K562 (cell line): Measurements from ENCODE around the gene ITK.

Source experiments
- JUNB ChIP-seq: fragments of 450-650 bp; formaldehyde crosslinking; conservative IDR thresholded peaks from 2 replicates; pipeline ENCODE4 v1.4.0; 2020; ENCODE audit warnings: mild to moderate bottlenecking
- PHB ChIP-seq: fragments of 250-450 bp; sonication (Bioruptor Pico); IDR thresholded peaks from 2 replicates; pipeline ENCODE4 v1.5.0; 2021
- RAD51 ChIP-seq: fragments of 450-650 bp; IDR thresholded peaks from 2 replicates; pipeline ENCODE4 v1.7.1; 2016; ENCODE audit warnings: low read depth, mild to moderate bottlenecking, borderline replicate concordance
- ZNF23 ChIP-seq: fragments of 250-450 bp; sonication (Bioruptor Pico); IDR thresholded peaks from 2 replicates; pipeline ENCODE4 v1.4.0; 2020; ENCODE audit warnings: mild to moderate bottlenecking
- ZNF3 ChIP-seq: fragments of 250-450 bp; sonication (Bioruptor Pico); IDR thresholded peaks from 2 replicates; pipeline ENCODE4 v1.5.0; 2021; ENCODE audit warnings: mild to moderate bottlenecking, moderate library complexity
- ZNF699 ChIP-seq: fragments of 250-450 bp; sonication (Bioruptor Pico); IDR thresholded peaks from 2 replicates; pipeline ENCODE4 v1.8.0; 2021; ENCODE audit warnings: mild to moderate bottlenecking, moderate library complexity; ENCODE audit not compliant: insufficient replicate concordance
- TF ChIP-seq, protein P1 (sequence below): fragments of 250-450 bp; sonication (Bioruptor Pico); IDR thresholded peaks from 2 replicates; pipeline ENCODE4 v1.5.0; 2021; ENCODE audit warnings: mild to moderate bottlenecking, moderate library complexity

DNA sequence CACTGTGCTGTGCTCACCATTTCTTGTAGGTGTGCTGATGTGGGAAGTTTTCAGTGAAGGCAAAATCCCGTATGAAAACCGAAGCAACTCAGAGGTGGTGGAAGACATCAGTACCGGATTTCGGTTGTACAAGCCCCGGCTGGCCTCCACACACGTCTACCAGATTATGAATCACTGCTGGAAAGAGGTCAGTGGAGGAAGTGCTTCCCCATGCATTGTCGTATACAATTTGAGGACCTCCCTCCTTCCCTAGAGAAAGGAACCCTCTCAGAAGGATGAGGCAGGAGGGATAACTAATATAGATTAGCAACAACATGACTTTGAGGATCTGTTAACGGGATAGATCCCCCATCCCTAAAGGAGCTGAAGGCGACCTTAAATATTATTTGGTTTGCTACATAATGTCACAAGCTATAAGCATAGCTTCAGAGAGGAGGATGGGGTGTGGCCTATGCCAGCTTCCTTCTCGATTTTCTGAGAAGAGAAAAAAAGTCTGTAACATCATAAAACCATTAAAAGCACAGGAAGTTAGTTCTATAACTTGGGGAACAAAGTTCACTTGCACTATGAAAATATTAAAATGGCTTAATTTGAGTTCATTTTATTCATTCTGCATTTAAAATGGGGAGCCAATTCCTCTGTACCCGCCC is 68.3 kb downstream of the ITK start:
- TF ChIP-seq ZNF699 (CRISPR knock-in tag), result no peak
- TF ChIP-seq RAD51, result no peak
- TF ChIP-seq, protein P1, sequence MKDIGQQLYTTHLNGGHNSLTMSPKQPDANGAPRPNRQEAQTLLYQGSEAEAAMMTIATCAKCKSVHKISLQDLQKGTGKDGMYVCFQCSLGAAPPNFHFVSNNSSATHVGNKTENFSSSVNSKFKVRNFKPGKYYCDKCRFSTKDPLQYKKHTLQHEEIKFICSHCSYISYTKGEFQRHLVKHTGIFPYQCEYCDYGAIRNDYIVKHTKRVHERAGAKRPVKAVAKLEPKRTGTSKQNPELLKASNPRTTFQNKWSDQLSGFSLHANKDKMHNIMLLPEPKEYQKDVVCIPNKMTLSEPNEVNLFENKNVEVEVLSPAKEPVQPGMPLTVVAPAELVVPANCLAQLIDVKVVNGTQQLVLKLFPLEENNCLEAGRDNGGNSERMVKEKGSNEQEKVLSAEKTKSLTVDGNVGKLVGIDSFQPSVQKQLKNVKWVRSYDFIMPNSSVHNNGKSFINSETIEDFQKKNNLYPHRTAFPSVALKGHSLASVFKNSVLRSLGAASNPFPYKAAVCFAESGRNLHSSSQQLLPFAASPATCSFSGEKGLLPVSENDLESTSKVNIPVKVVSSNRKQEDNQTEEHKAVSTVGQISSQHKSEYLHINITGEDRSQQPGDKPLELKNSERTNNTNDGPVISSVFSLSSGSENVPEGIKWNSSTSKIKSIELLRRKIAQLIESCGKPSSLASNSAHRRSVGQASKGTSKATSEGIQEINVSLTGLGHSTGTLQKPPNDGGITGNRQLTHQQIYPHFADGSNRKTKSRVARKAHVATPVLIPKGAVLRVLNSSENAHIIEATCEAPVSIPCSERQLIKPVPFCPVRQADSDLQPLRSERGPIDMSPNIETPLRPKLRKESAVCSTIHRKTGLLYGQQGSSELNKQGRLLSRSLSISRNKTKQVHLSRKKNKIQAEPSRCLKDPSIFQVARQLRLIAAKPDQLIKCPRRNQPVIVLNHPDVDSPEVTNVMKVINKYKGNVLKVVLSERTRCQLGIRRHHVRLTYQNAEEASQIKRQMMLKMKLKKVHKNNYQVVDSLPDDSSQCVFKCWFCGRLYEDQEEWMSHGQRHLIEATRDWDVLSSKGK (CRISPR knock-in tag), result no peak
- TF ChIP-seq ZNF23, result no peak
- TF ChIP-seq JUNB (CRISPR knock-in tag), result no peak
- TF ChIP-seq PHB (CRISPR knock-in tag), result no peak
- no peak for TF ChIP-seq ZNF3 (CRISPR knock-in tag)
